CD4-positive, alpha-beta T cell treated with Interferon alpha-2 for 1 hour (primary cell): Measurements from ENCODE around the gene PDE3B.
A peak's percentile ranks its signal among the peaks of the same experiment; 100 is the strongest.
"Not testable (repeated sequence)": the region's sequence is repeated elsewhere in the genome, so short reads cannot be mapped to it uniquely, and the experiment has no call there.

ENCODE experiments used
- DNase-seq, 2 donors: peaks; one replicate each; pipeline ENCODE4 v3.0.0-alpha.2; 2020 to 2022

Gene PDE3B

GRCh38 chr11:14819596-14819995 lies 176.0 kb downstream of the PDE3B start:
- no peak for DNase-seq

- DNase-seq, result no peak
Measured at GRCh38 chr11:14821031-14821430, 177.4 kb downstream of the PDE3B start.

GRCh38 chr11:14826600-14826999 lies 183.0 kb downstream of the PDE3B start:
- no peak for DNase-seq

GRCh38 chr11:14835496-14836492 lies 192.2 kb downstream of the PDE3B start:
- DNase-seq, result no peak

- no peak for DNase-seq
Measured at GRCh38 chr11:14842002-14842401, 198.4 kb downstream of the PDE3B start.

GRCh38 chr11:14852571-14853177 lies 209.1 kb downstream of the PDE3B start:
- no peak for DNase-seq

- DNase-seq, result no peak
Measured at GRCh38 chr11:14854057-14854456, 210.5 kb downstream of the PDE3B start.

- no peak for DNase-seq
Measured at GRCh38 chr11:14855890-14856289, 212.3 kb downstream of the PDE3B start.

GRCh38 chr11:14857621-14858020 lies 214.0 kb downstream of the PDE3B start:
- no peak for DNase-seq

GRCh38 chr11:14858404-14858803 lies 214.8 kb downstream of the PDE3B start:
- DNase-seq, result no peak

- DNase-seq, result no peak
Measured at GRCh38 chr11:14860511-14860910, 216.9 kb downstream of the PDE3B start.

GRCh38 chr11:14861680-14862079 lies 218.1 kb downstream of the PDE3B start:
- DNase-seq, result no peak

- not testable (repeated sequence) for DNase-seq
Measured at GRCh38 chr11:14863775-14864174, 220.2 kb downstream of the PDE3B start.

GRCh38 chr11:14872032-14872431 lies 228.4 kb downstream of the PDE3B start:
- DNase-seq, result no peak

- DNase-seq, result no peak
Measured at GRCh38 chr11:14873632-14874031, 230.0 kb downstream of the PDE3B start.

GRCh38 chr11:14875163-14875562 lies 231.6 kb downstream of the PDE3B start:
- DNase-seq, result no peak

GRCh38 chr11:14881576-14882193 lies 238.1 kb downstream of the PDE3B start:
- no peak for DNase-seq

GRCh38 chr11:14882196-14882595 lies 238.6 kb downstream of the PDE3B start:
- DNase-seq, result no peak

- not testable (repeated sequence) for DNase-seq
Measured at GRCh38 chr11:14883683-14884082, 240.1 kb downstream of the PDE3B start.

GRCh38 chr11:14884667-14885273 lies 241.2 kb downstream of the PDE3B start:
- DNase-seq, result no peak

- DNase-seq, result no peak
Measured at GRCh38 chr11:14886513-14886912, 242.9 kb downstream of the PDE3B start.

GRCh38 chr11:14891143-14892035 lies 247.8 kb downstream of the PDE3B start:
- peak; percentile 85 to 91 for DNase-seq
